ENCODE measurements around the gene AMZ1. TPM values are rescaled to one million over a fixed set of nuclear protein-coding genes. Genes with fewer than 3 reads are reported as not detected.

The AMZ1 gene
- total RNA-seq, 1 experiment from 2014 or later = 0.03 TPM

DNA sequence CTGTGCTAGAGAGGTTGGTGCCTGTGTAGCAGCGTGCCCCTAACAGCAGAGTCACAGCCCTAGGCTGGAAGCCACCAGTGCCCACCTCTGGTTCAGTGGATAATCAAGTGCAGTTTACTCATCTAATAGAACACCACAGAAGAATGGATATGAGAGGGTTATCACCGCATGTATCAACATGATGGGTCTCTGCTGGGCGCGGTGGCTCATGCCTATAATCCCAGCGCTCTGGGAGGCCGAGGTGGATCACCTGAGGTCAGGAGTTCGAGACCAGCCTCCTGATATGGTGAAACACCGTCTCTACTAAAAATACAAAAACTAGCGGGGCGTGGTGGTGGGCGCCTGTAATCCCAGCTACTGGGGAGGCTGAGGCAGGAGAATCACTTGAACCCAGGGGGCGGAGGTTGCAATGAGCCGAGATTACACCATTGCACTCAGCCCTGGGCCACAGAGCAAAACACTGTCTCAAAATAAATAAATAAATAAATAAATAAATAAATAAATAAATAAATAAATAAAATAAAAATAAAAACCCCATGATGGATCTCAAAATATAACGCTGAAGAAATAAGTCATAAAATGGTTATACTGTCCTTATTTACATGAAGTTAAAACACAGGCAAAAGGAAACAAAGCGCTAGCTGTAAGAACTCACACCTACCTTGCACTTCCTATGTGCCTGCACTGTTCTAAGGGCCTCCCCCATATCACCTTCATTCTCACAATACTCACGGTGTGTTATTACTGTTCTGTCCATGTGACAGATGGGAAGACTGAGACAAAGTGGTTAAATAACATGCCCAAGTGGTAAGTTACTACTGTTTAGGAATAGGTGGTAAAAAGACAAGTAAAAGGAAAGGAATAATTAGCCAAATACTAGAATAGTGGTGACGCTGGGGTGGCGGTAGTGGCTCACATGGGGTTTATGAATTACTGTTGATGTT is 70.9 kb downstream of the AMZ1 start:
- Histone ChIP-seq H3K9me3 (peaks cover 5% of the 10 kb centered on the region; the same call in 1 of the 2 replicates), H3K36me3 (peaks cover 32% of the 10 kb centered on the region), H3K4me3 (no peak overlapping the region), H3K27me3 (no peaks in the 10 kb centered on the region)
- DNase-seq = no peak

DNA sequence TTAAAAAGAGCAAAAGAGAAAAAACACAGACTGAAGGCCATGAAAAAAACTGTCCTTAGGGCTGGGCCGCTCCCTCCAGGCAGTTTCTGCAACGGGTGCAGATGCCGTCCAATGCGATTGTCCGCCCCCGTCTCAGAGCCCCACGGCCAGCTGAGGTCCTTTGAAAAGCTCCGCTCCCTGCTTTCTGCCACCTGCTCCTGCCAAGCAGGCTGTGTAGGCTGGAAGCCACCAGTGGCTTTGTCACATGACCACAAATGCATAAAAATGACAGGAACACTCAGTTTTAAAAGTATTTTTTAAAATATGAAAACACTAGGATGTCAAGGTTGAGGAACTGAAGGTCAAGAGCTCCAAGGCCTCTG is 71.7 kb downstream of the AMZ1 start:
- peaks cover 32% of the 10 kb centered on the region for H3K36me3 ChIP-seq
- no peak for DNase-seq
- no peaks in the 10 kb centered on the region for H3K27me3 ChIP-seq
- peaks cover 5% of the 10 kb centered on the region; the same call in 1 of the 2 replicates for H3K9me3 ChIP-seq
- no peak overlapping the region for H3K4me3 ChIP-seq

GRCh38 chr7:2760098-2760889 is 72.3 kb downstream of the AMZ1 start:
- Histone ChIP-seq H3K9me3 (peaks cover 4% of the 10 kb centered on the region; the same call in 1 of the 2 replicates), H3K36me3 (peaks cover 26% of the 10 kb centered on the region), H3K4me3 (no peak overlapping the region), H3K27me3 (no peaks in the 10 kb centered on the region)
- peak; percentile 28 for DNase-seq

DNA sequence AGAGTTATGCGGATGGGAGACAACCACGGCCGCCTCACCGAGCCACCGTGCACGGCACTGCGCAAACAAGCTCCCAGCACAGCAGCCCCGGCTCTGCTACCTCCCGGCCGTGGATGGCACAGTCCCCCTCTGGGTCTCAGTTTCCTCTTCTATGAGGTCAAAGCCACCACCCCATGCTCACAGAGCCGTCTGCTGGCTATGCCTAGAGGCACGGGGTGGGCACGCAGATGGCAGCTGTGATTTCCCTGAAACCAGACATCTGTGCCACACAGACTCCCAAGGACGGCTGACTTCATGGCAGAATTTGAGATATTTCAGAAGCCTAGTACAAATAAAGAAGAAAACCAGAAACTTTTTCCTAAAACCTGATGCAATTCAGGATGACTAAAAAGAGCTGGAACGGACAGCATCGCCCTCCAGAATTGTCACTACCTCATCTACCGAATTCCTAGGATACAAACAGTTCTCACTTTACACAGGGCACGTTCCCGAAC is 73.2 kb downstream of the AMZ1 start:
- DNase-seq = no peak
- no peaks in the 10 kb centered on the region for H3K9me3 ChIP-seq
- H3K4me3 ChIP-seq = no peak overlapping the region

GRCh38 chr7:2761801-2762497 is 73.9 kb downstream of the AMZ1 start:
- Histone ChIP-seq H3K27me3 (no peaks in the 10 kb centered on the region), H3K4me3 (no peak overlapping the region), H3K36me3 (peaks cover 12% of the 10 kb centered on the region), H3K9me3 (no peaks in the 10 kb centered on the region)
- no peak for DNase-seq

More for the DNA sequence above, 73.2 kb downstream of the AMZ1 start:
- H3K27me3 ChIP-seq = no peaks in the 10 kb centered on the region
- H3K36me3 ChIP-seq = peaks cover 19% of the 10 kb centered on the region

- H3K4me3 ChIP-seq = no peak overlapping the region
- no peak for DNase-seq
- peaks cover 15% of the 10 kb centered on the region for H3K36me3 ChIP-seq
- H3K9me3 ChIP-seq = no peaks in the 10 kb centered on the region
- no peaks in the 10 kb centered on the region for H3K27me3 ChIP-seq
These were observed 75.6 kb downstream of the AMZ1 start for GRCh38 chr7:2763597-2763996.

GRCh38 chr7:2764621-2765020 is 76.6 kb downstream of the AMZ1 start:
- Histone ChIP-seq H3K9me3 (peaks cover 6% of the 10 kb centered on the region; the same call in 1 of the 2 replicates), H3K4me3 (no peak overlapping the region), H3K36me3 (peaks cover 18% of the 10 kb centered on the region), H3K27me3 (no peaks in the 10 kb centered on the region)
- no peak for DNase-seq

Other genes with a start within 250 kb of the AMZ1 start
- not detected in 2 replicates for gene GRIFIN, start 211.8 kb upstream of the AMZ1 start, total RNA-seq (2014; rRNA removed; shearing (Covaris generic); ENCODE audit: low replicate concordance)
- gene LFNG, start 168.4 kb upstream of the AMZ1 start, total RNA-seq (2014; rRNA removed; shearing (Covaris generic); ENCODE audit: low replicate concordance) = 2.9 and 6.0 TPM in 2 replicates
- gene BRAT1, start 132.7 kb upstream of the AMZ1 start, total RNA-seq (2014; rRNA removed; shearing (Covaris generic); ENCODE audit: low replicate concordance) = 43.2 and 59.7 TPM in 2 replicates
- gene IQCE, start 129.2 kb upstream of the AMZ1 start, total RNA-seq (2014; rRNA removed; shearing (Covaris generic); ENCODE audit: low replicate concordance) = 8.6 and 18.2 TPM in 2 replicates
- gene TTYH3, start 56.2 kb upstream of the AMZ1 start, total RNA-seq (2014; rRNA removed; shearing (Covaris generic); ENCODE audit: low replicate concordance) = 15.8 and 29.8 TPM in 2 replicates
- gene GNA12, start 156.1 kb downstream of the AMZ1 start, total RNA-seq (2014; rRNA removed; shearing (Covaris generic); ENCODE audit: low replicate concordance) = 23.1 and 49.1 TPM in 2 replicates

Measured in MG63 (cell line).